ENCODE results near the gene C9orf85.

DNA sequence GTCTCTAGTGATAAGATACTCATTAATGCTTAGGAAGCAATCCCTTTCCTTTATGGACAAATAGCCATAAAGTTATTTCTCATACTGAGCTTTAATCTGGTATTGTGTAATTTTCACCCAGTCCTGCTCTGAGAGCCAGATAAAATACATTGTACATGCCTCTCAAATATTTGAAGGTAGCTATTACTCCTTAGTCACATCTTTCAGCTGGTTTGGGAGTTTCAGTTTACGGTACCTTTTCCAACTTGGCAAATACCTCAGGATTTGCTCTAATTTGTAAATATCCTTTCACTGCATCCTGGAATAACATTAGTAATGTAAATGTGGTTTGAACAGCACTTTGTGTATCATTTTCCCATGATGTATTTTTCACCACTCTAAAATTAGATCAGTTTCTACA is 47.8 kb upstream of the C9orf85 start:
- TF ChIP-seq, protein P1, sequence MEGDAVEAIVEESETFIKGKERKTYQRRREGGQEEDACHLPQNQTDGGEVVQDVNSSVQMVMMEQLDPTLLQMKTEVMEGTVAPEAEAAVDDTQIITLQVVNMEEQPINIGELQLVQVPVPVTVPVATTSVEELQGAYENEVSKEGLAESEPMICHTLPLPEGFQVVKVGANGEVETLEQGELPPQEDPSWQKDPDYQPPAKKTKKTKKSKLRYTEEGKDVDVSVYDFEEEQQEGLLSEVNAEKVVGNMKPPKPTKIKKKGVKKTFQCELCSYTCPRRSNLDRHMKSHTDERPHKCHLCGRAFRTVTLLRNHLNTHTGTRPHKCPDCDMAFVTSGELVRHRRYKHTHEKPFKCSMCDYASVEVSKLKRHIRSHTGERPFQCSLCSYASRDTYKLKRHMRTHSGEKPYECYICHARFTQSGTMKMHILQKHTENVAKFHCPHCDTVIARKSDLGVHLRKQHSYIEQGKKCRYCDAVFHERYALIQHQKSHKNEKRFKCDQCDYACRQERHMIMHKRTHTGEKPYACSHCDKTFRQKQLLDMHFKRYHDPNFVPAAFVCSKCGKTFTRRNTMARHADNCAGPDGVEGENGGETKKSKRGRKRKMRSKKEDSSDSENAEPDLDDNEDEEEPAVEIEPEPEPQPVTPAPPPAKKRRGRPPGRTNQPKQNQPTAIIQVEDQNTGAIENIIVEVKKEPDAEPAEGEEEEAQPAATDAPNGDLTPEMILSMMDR (IDR thresholded peaks at IDR 0.05; ENCODE audit: insufficient read depth, low read length, poor library complexity, severe bottlenecking) = no peak
- no peak for TF ChIP-seq EZH2phosphoT487 (conservative IDR thresholded peaks at IDR 0.05; ENCODE audit: low read length)
